PC-3 (cell line): ENCODE results near the gene MAGIX. TPM values are rescaled to one million over a fixed set of nuclear protein-coding genes. Genes with fewer than 3 reads are reported as not detected.

ENCODE experiments used
- ATAC-seq: fragments of 200-7000 bp; cut with Tn5 transposase; 2 replicates; pipeline ENCODE4 v1.9.1; 2020; ENCODE audit warnings: mild to moderate bottlenecking, moderate library complexity
- BruUV-seq: library from RNA; stranded (reverse); fragments of 400-500 nt; replicated peaks from 2 replicates; lab custom pipeline; 2021; lab: Mats Ljungman, UMichigan
- CTCF ChIA-PET: fragments of 300-600 bp; sonication (Branson Sonifier 250); formaldehyde crosslinking; loops from one replicate; lab custom pipeline; 2022; ENCODE audit warnings: antibody characterized with exemption; lab: Charles Lee
- POLR2A ChIA-PET: fragments of 300-600 bp; sonication (Branson Sonifier 250); formaldehyde crosslinking; loops from one replicate; lab custom pipeline; 2022; ENCODE audit warnings: antibody characterized with exemption; ENCODE audit not compliant: unreplicated experiment; lab: Charles Lee
- DNase-seq: peaks from one replicate; pipeline ENCODE4 v3.0.0-alpha.2; 2015
- H2AFZ ChIP-seq: fragments of 300-600 bp; sonication (generic); 2 replicates; pipeline ENCODE4 v1.6.0; 2016; ENCODE audit warnings: antibody characterized with exemption, low read length
- H3F3A ChIP-seq: fragments of 300-600 bp; sonication (generic); one replicate; pipeline ENCODE4 v1.6.0; 2017; ENCODE audit warnings: antibody characterized with exemption, low read length, control low read depth, mild to moderate bottlenecking; ENCODE audit not compliant: unreplicated experiment
- H3K27ac ChIP-seq: fragments of 300-600 bp; sonication (generic); 2 replicates; pipeline ENCODE4 v1.5.1; 2016; ENCODE audit warnings: mild to moderate bottlenecking, low read length
- H3K27me3 ChIP-seq: fragments of 300-600 bp; sonication (generic); 2 replicates; pipeline ENCODE4 v1.6.1; 2016; ENCODE audit warnings: low read length, mixed read lengths
- H3K36me3 ChIP-seq: fragments of 300-600 bp; sonication (generic); 2 replicates; pipeline ENCODE4 v1.6.1; 2016; ENCODE audit warnings: low read depth, mixed run types, low read length, mixed read lengths
- H3K4me1 ChIP-seq: fragments of 300-600 bp; sonication (generic); 2 replicates; pipeline ENCODE4 v1.5.1; 2016; ENCODE audit warnings: low read length; ENCODE audit not compliant: insufficient read depth
- H3K4me2 ChIP-seq: fragments of 300-600 bp; sonication (generic); 2 replicates; pipeline ENCODE4 v1.6.0; 2016; ENCODE audit warnings: low read length
- H3K4me3 ChIP-seq: fragments of 300-600 bp; sonication (generic); 2 replicates; pipeline ENCODE4 v1.5.1; 2016; ENCODE audit warnings: mild to moderate bottlenecking, low read length, mixed read lengths
- H3K79me2 ChIP-seq: fragments of 300-600 bp; sonication (generic); 2 replicates; pipeline ENCODE4 v1.6.1; 2017; ENCODE audit warnings: low read length, mixed read lengths
- H3K9ac ChIP-seq: fragments of 300-600 bp; sonication (generic); 2 replicates; pipeline ENCODE4 v1.6.0; 2016; ENCODE audit warnings: mild to moderate bottlenecking, low read length
- H3K9me2 ChIP-seq: fragments of 300-600 bp; sonication (generic); replicated peaks from 2 replicates; pipeline ENCODE4 v1.6.1; 2016; ENCODE audit warnings: mixed run types, low read length, mixed read lengths
- H3K9me3 ChIP-seq: fragments of 300-600 bp; sonication (generic); 2 replicates; pipeline ENCODE4 v1.6.1; 2016; ENCODE audit warnings: low read length, mixed read lengths
- H4K20me1 ChIP-seq: fragments of 300-600 bp; sonication (generic); 2 replicates; pipeline ENCODE4 v1.6.1; 2016; ENCODE audit warnings: low read length, mixed read lengths
- EZH2 ChIP-seq: fragments of 300-600 bp; sonication (generic); IDR thresholded peaks from one replicate; pipeline ENCODE4 v1.6.1; 2017; ENCODE audit warnings: antibody characterized with exemption, mild to moderate bottlenecking, low read length; ENCODE audit not compliant: unreplicated experiment
- EZH2phosphoT487 ChIP-seq: fragments of 300-600 bp; sonication (generic); IDR thresholded peaks from 2 replicates; pipeline ENCODE4 v1.6.1; 2018; ENCODE audit warnings: mild to moderate bottlenecking, antibody characterized with exemption, low read length, borderline replicate concordance
- intact Hi-C: fragments of 100-400 bp; cut with micrococcal nuclease; formaldehyde crosslinking; loops from 2 replicates; pipeline ENCODE4 v1.9.0; 2023
- total RNA-seq: library from RNA; depleted of rRNA; stranded (reverse); fragments of >200 nt; gene quantifications from 2 replicates; pipeline ENCODE4 v1.2.3, GENCODE V29; 2014; rRNA removed
- TF ChIP-seq, protein P1 (sequence below): fragments of 300-600 bp; sonication (generic); conservative IDR thresholded peaks from 2 replicates; pipeline ENCODE4 v1.5.1; 2017; ENCODE audit warnings: antibody characterized with exemption, low read depth, mild to moderate bottlenecking, low read length

MAGIX gene
- total RNA-seq, 1 experiment from 2014 or later = 12.5 TPM

DNA sequence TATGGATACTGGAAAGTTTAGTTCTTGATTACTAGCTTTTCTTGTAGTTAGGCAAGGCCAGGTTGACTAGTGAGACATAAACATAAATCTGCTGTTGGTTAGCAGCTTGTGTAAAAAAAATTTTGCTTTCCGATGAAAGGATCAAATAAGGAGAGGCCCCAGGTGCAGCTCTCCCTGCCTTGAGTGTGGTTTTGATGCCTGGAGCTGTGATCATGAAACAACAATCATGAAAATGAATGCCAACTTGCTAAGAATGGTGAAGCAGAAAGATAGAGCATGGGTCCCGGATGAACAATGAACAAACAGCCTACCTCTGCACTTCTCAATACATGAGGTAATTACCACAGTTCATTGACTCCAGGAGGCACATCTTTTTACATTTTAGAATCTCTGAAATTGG lies 51.9 kb downstream of the MAGIX start:
- no peaks in the 10 kb centered on the region for H3F3A ChIP-seq
- no peak for ATAC-seq

DNA sequence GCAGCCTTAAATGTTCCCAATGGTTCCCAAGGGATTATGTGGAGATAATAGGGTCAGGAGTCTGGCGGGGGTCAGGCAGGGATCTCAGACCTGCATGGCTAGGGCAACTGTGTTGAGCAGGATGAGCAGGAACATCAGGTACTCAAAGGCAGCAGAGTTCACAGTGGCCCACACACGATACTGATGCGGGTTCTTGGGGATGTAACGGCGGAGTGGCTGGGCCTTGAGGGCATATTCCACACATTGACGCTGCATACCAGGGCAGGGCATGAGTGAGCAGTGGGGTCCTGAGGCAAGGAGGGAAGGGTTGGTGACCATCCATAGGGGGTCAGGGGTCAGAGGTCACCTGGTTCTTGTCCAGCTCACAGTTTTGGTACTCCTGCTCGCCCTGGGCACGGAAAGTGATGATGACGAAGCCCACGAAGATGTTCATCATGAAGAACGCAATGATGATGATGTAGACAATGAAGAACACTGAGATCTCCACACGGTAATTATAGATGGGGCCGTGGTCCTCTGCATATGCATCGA lies 52.5 kb downstream of the MAGIX start:
- TF ChIP-seq, protein P1, sequence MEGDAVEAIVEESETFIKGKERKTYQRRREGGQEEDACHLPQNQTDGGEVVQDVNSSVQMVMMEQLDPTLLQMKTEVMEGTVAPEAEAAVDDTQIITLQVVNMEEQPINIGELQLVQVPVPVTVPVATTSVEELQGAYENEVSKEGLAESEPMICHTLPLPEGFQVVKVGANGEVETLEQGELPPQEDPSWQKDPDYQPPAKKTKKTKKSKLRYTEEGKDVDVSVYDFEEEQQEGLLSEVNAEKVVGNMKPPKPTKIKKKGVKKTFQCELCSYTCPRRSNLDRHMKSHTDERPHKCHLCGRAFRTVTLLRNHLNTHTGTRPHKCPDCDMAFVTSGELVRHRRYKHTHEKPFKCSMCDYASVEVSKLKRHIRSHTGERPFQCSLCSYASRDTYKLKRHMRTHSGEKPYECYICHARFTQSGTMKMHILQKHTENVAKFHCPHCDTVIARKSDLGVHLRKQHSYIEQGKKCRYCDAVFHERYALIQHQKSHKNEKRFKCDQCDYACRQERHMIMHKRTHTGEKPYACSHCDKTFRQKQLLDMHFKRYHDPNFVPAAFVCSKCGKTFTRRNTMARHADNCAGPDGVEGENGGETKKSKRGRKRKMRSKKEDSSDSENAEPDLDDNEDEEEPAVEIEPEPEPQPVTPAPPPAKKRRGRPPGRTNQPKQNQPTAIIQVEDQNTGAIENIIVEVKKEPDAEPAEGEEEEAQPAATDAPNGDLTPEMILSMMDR = no peak
- no peak for TF ChIP-seq EZH2
- no peak for TF ChIP-seq EZH2phosphoT487
- intact Hi-C loops = no loop called here

More for the DNA sequence above, 51.9 kb downstream of the MAGIX start:
- CTCF ChIA-PET = no interaction called here
- intact Hi-C loops = no loop called here
- DNase-seq = no peak
- no peaks in the 10 kb centered on the region for H3K79me2 ChIP-seq
- no TSS peak for BruUV-seq
- H3K4me1 ChIP-seq = no peaks in the 10 kb centered on the region
- H3K4me3 ChIP-seq = no peak overlapping the region
- POLR2A ChIA-PET = no interaction called here
- H3K27ac ChIP-seq = no peak overlapping the region
- no peak for TF ChIP-seq EZH2phosphoT487
- TF ChIP-seq, protein P1 = no peak
- no peak for TF ChIP-seq EZH2
- no peaks in the 10 kb centered on the region for H4K20me1 ChIP-seq
- H3K9me3 ChIP-seq = no peaks in the 10 kb centered on the region
- no peaks in the 10 kb centered on the region for H3K9me2 ChIP-seq
- no peak overlapping the region for H3K9ac ChIP-seq
- no peaks in the 10 kb centered on the region for H3K36me3 ChIP-seq
- no peaks in the 10 kb centered on the region for H3K27me3 ChIP-seq
- no peak overlapping the region for H2AFZ ChIP-seq
- no peak overlapping the region for H3K4me2 ChIP-seq

More for the DNA sequence above, 52.5 kb downstream of the MAGIX start:
- no peaks in the 10 kb centered on the region for H3F3A ChIP-seq
- H3K27ac ChIP-seq = no peak overlapping the region
- no peaks in the 10 kb centered on the region for H3K79me2 ChIP-seq
- H3K27me3 ChIP-seq = no peaks in the 10 kb centered on the region
- POLR2A ChIA-PET = no interaction called here
- DNase-seq (no peak), ATAC-seq (no peak)
- no peaks in the 10 kb centered on the region for H3K9me3 ChIP-seq
- no peak overlapping the region for H3K9ac ChIP-seq
- no peaks in the 10 kb centered on the region for H4K20me1 ChIP-seq
- H2AFZ ChIP-seq = no peak overlapping the region
- no TSS peak for BruUV-seq
- CTCF ChIA-PET = no interaction called here
- no peaks in the 10 kb centered on the region for H3K9me2 ChIP-seq
- no peaks in the 10 kb centered on the region for H3K36me3 ChIP-seq
- no peak overlapping the region for H3K4me2 ChIP-seq
- no peaks in the 10 kb centered on the region for H3K4me1 ChIP-seq
- no peak overlapping the region for H3K4me3 ChIP-seq

Other genes starting within 250 kb of the MAGIX start
- gene PIM2, start 243.7 kb upstream of the MAGIX start, total RNA-seq = 24.1 and 25.6 TPM in 2 replicates
- gene OTUD5, start 205.2 kb upstream of the MAGIX start, total RNA-seq = 41.4 and 50.9 TPM in 2 replicates
- 0.51 and 0.86 TPM in 2 replicates for gene KCND1, start 190.9 kb upstream of the MAGIX start, total RNA-seq
- gene GRIPAP1, start 160.5 kb upstream of the MAGIX start, total RNA-seq = 31.1 and 44.3 TPM in 2 replicates
- gene TFE3, start 119.4 kb upstream of the MAGIX start, total RNA-seq = 46.9 and 56.9 TPM in 2 replicates
- gene CCDC120, start 103.8 kb upstream of the MAGIX start, total RNA-seq = 5.3 and 7.1 TPM in 2 replicates
- 0.07 and 0.69 TPM in 2 replicates for gene PRAF2, start 88.8 kb upstream of the MAGIX start, total RNA-seq
- gene WDR45, start 82.9 kb upstream of the MAGIX start, total RNA-seq = 27.2 and 34.8 TPM in 2 replicates
- 54.2 TPM in 2 replicates for gene GPKOW, start 39.0 kb upstream of the MAGIX start, total RNA-seq
- gene PLP2, start 9.1 kb downstream of the MAGIX start, total RNA-seq = 165 and 171 TPM in 2 replicates
- 16.5 and 29.1 TPM in 2 replicates for gene PRICKLE3, start 23.6 kb downstream of the MAGIX start, total RNA-seq
- gene SYP, start 37.4 kb downstream of the MAGIX start, total RNA-seq = 0.29 and 0.47 TPM in 2 replicates
- gene CACNA1F, start 70.6 kb downstream of the MAGIX start, total RNA-seq = not detected in 2 replicates
- gene CCDC22, start 72.7 kb downstream of the MAGIX start, total RNA-seq = 25.4 and 36.4 TPM in 2 replicates
- not detected in 2 replicates for gene FOXP3, start 102.0 kb downstream of the MAGIX start, total RNA-seq
- 11.8 and 17.8 TPM in 2 replicates for gene PPP1R3F, start 107.0 kb downstream of the MAGIX start, total RNA-seq
- not detected in 2 replicates for gene GAGE10, start 140.9 kb downstream of the MAGIX start, total RNA-seq
- gene GAGE12J, start 159.3 kb downstream of the MAGIX start, total RNA-seq = not detected in 2 replicates
- not detected in 2 replicates for gene GAGE13, start 168.8 kb downstream of the MAGIX start, total RNA-seq